Panc1 (cell line): ENCODE results near the gene IL7R. TPM values are rescaled to one million over a fixed set of nuclear protein-coding genes. Genes with fewer than 3 reads are reported as not detected.

Experiments
- ATAC-seq: fragments of 200-7000 bp; cut with Tn5 transposase; 2 replicates; pipeline ENCODE4 v1.9.1; 2020; ENCODE audit warnings: mild to moderate bottlenecking, moderate library complexity
- BruUV-seq: library from RNA; stranded (reverse); fragments of 400-500 nt; replicated peaks from 2 replicates; lab custom pipeline; 2021; lab: Mats Ljungman, UMichigan
- CTCF ChIA-PET: fragments of 300-600 bp; sonication (Branson Sonifier 250); formaldehyde crosslinking; loops from one replicate; lab custom pipeline; 2022; ENCODE audit warnings: antibody characterized with exemption; lab: Charles Lee
- POLR2A ChIA-PET: fragments of 300-600 bp; sonication (Branson Sonifier 250); formaldehyde crosslinking; loops from one replicate; lab custom pipeline; 2022; ENCODE audit warnings: antibody characterized with exemption; lab: Charles Lee
- DNase-seq: peaks from one replicate; pipeline ENCODE4 v3.0.0-alpha.2; 2010; ENCODE audit warnings: low read depth, low spot score
- H3K27ac ChIP-seq: 2 replicates; pipeline ENCODE4 v1.5.1; 2011; ENCODE audit warnings: mild to moderate bottlenecking, low read length, inconsistent platforms
- H3K27me3 ChIP-seq: fragments of 200-500 bp; sonication (Bioruptor generic); 2 replicates; pipeline ENCODE4 v1.6.0; 2014; ENCODE audit warnings: low read length, inconsistent platforms; ENCODE audit not compliant: control insufficient read depth, insufficient read depth
- H3K36me3 ChIP-seq: fragments of 200-500 bp; sonication (Bioruptor generic); 2 replicates; pipeline ENCODE4 v1.5.1; 2014; ENCODE audit warnings: inconsistent platforms, mild to moderate bottlenecking, low read length, moderate library complexity; ENCODE audit not compliant: control insufficient read depth, insufficient read depth
- H3K4me1 ChIP-seq: 2 replicates; pipeline ENCODE4 v1.5.1; 2011; ENCODE audit warnings: inconsistent platforms, mild to moderate bottlenecking, low read length, moderate library complexity; ENCODE audit not compliant: control insufficient read depth, insufficient read depth
- H3K4me3 ChIP-seq, 2 experiments: 2 replicates each; pipeline ENCODE4 v1.5.1; 2011 to 2012; ENCODE audit warnings: low read depth in 2 of 2, low read length in 2 of 2, mild to moderate bottlenecking in 2 of 2, inconsistent platforms in 1 of 2, moderate library complexity in 1 of 2
- H3K9me3 ChIP-seq: fragments of 200-500 bp; sonication (Bioruptor generic); 2 replicates; pipeline ENCODE4 v1.5.1; 2014; ENCODE audit warnings: low read depth, mild to moderate bottlenecking, inconsistent platforms, low read length, moderate library complexity; ENCODE audit not compliant: control insufficient read depth, insufficient read depth
- POLR2AphosphoS5 ChIP-seq: IDR thresholded peaks from 2 replicates; pipeline ENCODE4 v1.6.1; 2012; ENCODE audit warnings: mild to moderate bottlenecking, low read depth, low read length, moderate library complexity
- SIN3A ChIP-seq: IDR thresholded peaks from 2 replicates; pipeline ENCODE4 v1.6.1; 2012; ENCODE audit warnings: low read depth, mild to moderate bottlenecking, low read length, moderate library complexity, borderline replicate concordance; ENCODE audit not compliant: insufficient read depth
- TCF7L2 ChIP-seq: IDR thresholded peaks from 2 replicates; pipeline ENCODE4 v1.6.1; 2011; ENCODE audit warnings: mild to moderate bottlenecking, low read depth, low read length, inconsistent platforms
- in situ Hi-C: cut with HindIII; loops from 2 replicates; pipeline ENCODE4 v1.10.0; 2016; ENCODE audit warnings: low sequenced_read_pairs, low pct_unique_long_range_greater_than_20kb
- intact Hi-C: fragments of 100-400 bp; cut with micrococcal nuclease; formaldehyde crosslinking; loops from one replicate; pipeline ENCODE4 v1.10.0; 2022; ENCODE audit not compliant: unreplicated experiment
- total RNA-seq: library from RNA; stranded (reverse); gene quantifications from one replicate; pipeline ENCODE4 v1.2.1, GENCODE V29; 2021; ENCODE audit not compliant: unreplicated experiment
- TF ChIP-seq, protein P1 (sequence below): fragments of 450-650 bp; IDR thresholded peaks from 2 replicates; pipeline ENCODE4 v1.5.1; 2017; ENCODE audit warnings: mild to moderate bottlenecking
- TF ChIP-seq, protein P2 (sequence below), 2 experiments: IDR thresholded peaks; 2 replicates each; pipeline ENCODE4 v1.6.1; 2011 to 2012; ENCODE audit warnings: low read depth in 2 of 2, control low read depth in 1 of 2, low read length in 1 of 2, mild to moderate bottlenecking in 1 of 2, moderate library complexity in 1 of 2; ENCODE audit not compliant: insufficient read depth in 1 of 2

Gene IL7R
- total RNA-seq, 1 experiment from 2014 or later = 0.90 TPM

DNA sequence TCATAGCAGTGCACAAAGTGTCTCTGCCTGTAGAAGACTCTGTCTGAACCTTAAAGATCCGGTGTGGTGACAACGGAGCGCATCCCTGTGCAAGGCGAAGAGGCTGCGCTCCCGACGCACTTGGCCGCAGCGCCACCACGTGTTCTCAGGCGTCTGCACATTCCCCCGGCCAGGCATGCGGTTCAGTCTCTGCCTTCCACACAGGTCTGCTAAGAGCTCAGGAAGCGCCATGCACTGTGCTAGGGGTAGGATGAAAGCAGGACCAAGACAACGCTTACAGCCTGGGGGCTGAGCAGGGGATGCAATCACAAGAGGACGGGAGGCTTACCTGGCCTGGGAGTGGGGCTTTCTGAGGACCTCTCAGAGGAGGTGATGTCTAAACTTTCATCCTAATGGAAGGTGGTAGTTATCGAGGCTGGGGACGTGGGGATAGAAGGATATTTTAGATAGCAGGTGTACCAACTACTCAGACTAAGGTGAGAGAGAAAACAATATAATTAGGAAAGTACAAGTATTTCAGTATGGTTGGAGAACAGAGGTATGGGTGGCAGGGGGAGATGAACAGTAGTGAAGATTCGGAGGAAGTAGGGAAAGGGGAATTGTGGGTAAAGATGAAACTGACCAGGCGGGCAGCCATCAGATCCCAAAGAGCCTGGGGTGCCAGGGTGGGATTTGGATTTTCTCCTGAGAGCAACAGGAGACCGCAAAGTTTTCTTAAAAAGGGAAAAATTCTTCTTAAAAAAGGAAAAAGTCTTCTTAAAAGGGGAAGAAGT is 68.4 kb downstream of the IL7R start:
- in situ Hi-C loops = no loop called here
- Histone ChIP-seq H3K9me3 (no peaks in the 10 kb centered on the region), H3K27me3 (peaks cover 9% of the 10 kb centered on the region; the same call in 1 of the 2 replicates), H3K27ac (no peak overlapping the region), H3K36me3 (no peaks in the 10 kb centered on the region), H3K4me1 (no peaks in the 10 kb centered on the region), H3K4me3 (no peak overlapping the region)
- TF ChIP-seq TCF7L2 (no peak; the same call in 1 of the 2 replicates), SIN3A (no peak)
- TF ChIP-seq, protein P1, sequence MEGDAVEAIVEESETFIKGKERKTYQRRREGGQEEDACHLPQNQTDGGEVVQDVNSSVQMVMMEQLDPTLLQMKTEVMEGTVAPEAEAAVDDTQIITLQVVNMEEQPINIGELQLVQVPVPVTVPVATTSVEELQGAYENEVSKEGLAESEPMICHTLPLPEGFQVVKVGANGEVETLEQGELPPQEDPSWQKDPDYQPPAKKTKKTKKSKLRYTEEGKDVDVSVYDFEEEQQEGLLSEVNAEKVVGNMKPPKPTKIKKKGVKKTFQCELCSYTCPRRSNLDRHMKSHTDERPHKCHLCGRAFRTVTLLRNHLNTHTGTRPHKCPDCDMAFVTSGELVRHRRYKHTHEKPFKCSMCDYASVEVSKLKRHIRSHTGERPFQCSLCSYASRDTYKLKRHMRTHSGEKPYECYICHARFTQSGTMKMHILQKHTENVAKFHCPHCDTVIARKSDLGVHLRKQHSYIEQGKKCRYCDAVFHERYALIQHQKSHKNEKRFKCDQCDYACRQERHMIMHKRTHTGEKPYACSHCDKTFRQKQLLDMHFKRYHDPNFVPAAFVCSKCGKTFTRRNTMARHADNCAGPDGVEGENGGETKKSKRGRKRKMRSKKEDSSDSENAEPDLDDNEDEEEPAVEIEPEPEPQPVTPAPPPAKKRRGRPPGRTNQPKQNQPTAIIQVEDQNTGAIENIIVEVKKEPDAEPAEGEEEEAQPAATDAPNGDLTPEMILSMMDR = peak; percentile 82
- peak; percentile 25 for DNase-seq
- intact Hi-C loops = loop anchor here (2.0 to 10.0 kb wide), 3 partner anchors 300 to 836 kb away; no protein-coding TSS in a partner anchor
- no TSS peak for BruUV-seq
- ChIA-PET CTCF (interaction anchor here (0.6 to 1.7 kb wide), 5 partner anchors 67 to 1827 kb away, joined by 3 to 11 read pairs (median 6); no protein-coding TSS in a partner anchor), POLR2A (no interaction called here)
- peak; percentile 83 for ATAC-seq

DNA sequence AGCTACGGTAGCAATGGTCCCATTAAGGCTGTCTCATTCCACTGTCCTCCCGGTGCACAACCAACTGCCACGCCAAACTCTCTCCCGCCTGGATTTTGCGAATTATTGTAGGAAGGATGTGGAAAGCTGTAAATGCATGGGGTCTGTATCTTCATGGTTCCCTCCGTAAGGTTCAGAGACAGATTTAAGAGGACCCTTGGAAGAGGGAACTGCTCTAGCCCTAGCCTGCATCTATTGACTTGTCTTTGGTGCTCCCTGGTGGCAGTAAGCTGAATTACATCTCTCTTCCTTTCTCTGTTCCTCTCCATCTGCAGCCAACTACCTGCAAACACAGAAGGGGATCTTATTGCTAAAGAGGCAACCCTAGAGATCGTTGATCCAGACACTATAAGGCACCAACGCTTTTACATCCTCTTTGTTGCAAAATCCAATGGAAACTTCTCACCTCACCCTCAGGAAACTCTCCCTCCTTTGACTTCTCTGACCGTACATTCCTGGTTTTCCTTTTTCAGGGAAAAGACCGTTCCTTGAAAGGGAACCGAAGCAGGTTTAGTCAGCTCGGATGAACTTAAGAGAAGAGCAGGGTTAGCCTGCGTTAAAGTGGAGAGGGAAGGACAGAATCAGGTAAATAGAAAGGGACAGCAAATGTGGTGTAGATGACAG is 69.8 kb downstream of the IL7R start:
- H3K27ac ChIP-seq = no peak overlapping the region
- DNase-seq = peak; percentile 52
- in situ Hi-C loops = no loop called here
- intact Hi-C loops = loop anchor here (1.0 to 10.0 kb wide), 3 partner anchors 149 to 699 kb away; no protein-coding TSS in a partner anchor
- no peaks in the 10 kb centered on the region for H3K36me3 ChIP-seq
- H3K9me3 ChIP-seq = no peaks in the 10 kb centered on the region
- CTCF ChIA-PET = interaction anchor here (0.9 kb wide), 1 partner anchor 128 kb away, joined by 3 read pairs; no protein-coding TSS in a partner anchor
- H3K4me1 ChIP-seq = no peaks in the 10 kb centered on the region
- TF ChIP-seq, protein P1 = peak; percentile 84
- TF ChIP-seq, protein P2, sequence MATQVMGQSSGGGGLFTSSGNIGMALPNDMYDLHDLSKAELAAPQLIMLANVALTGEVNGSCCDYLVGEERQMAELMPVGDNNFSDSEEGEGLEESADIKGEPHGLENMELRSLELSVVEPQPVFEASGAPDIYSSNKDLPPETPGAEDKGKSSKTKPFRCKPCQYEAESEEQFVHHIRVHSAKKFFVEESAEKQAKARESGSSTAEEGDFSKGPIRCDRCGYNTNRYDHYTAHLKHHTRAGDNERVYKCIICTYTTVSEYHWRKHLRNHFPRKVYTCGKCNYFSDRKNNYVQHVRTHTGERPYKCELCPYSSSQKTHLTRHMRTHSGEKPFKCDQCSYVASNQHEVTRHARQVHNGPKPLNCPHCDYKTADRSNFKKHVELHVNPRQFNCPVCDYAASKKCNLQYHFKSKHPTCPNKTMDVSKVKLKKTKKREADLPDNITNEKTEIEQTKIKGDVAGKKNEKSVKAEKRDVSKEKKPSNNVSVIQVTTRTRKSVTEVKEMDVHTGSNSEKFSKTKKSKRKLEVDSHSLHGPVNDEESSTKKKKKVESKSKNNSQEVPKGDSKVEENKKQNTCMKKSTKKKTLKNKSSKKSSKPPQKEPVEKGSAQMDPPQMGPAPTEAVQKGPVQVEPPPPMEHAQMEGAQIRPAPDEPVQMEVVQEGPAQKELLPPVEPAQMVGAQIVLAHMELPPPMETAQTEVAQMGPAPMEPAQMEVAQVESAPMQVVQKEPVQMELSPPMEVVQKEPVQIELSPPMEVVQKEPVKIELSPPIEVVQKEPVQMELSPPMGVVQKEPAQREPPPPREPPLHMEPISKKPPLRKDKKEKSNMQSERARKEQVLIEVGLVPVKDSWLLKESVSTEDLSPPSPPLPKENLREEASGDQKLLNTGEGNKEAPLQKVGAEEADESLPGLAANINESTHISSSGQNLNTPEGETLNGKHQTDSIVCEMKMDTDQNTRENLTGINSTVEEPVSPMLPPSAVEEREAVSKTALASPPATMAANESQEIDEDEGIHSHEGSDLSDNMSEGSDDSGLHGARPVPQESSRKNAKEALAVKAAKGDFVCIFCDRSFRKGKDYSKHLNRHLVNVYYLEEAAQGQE (IDR thresholded peaks at IDR 0.05; ENCODE audit: insufficient read depth in 1 of 2, low read depth in 2 of 2, low read length in 1 of 2) = no peak
- no peak for TF ChIP-seq POLR2AphosphoS5
- no TSS peak for BruUV-seq
- H3K4me3 ChIP-seq = no peak overlapping the region
- POLR2A ChIA-PET = no interaction called here
- peaks cover 9% of the 10 kb centered on the region; the same call in 1 of the 2 replicates for H3K27me3 ChIP-seq
- peak; percentile 84 for ATAC-seq

Other genes with a start within 250 kb of the IL7R start
- 0.87 TPM for gene SPEF2, start 239.0 kb upstream of the IL7R start, total RNA-seq
- not detected for gene CAPSL, start 81.7 kb downstream of the IL7R start, total RNA-seq
- gene UGT3A1, start 134.5 kb downstream of the IL7R start, total RNA-seq = not detected
- 0.10 TPM for gene UGT3A2, start 210.0 kb downstream of the IL7R start, total RNA-seq